AG09319 (cell line): ENCODE data around the gene CAPN12.
"Not testable (repeated sequence)": the region's sequence is repeated elsewhere in the genome, so short reads cannot be mapped to it uniquely, and the experiment has no call there.

Experiments used
- DNase-seq: peaks from one replicate; pipeline ENCODE4 v3.0.0-alpha.2; 2010; ENCODE audit warnings: low read depth; ENCODE audit errors: extremely low read depth
- TF ChIP-seq, protein P1 (sequence below): IDR thresholded peaks from 2 replicates; pipeline ENCODE4 v1.5.1; 2011; ENCODE audit warnings: low read depth, mild to moderate bottlenecking, inconsistent platforms, low read length, moderate library complexity

Gene CAPN12

DNA sequence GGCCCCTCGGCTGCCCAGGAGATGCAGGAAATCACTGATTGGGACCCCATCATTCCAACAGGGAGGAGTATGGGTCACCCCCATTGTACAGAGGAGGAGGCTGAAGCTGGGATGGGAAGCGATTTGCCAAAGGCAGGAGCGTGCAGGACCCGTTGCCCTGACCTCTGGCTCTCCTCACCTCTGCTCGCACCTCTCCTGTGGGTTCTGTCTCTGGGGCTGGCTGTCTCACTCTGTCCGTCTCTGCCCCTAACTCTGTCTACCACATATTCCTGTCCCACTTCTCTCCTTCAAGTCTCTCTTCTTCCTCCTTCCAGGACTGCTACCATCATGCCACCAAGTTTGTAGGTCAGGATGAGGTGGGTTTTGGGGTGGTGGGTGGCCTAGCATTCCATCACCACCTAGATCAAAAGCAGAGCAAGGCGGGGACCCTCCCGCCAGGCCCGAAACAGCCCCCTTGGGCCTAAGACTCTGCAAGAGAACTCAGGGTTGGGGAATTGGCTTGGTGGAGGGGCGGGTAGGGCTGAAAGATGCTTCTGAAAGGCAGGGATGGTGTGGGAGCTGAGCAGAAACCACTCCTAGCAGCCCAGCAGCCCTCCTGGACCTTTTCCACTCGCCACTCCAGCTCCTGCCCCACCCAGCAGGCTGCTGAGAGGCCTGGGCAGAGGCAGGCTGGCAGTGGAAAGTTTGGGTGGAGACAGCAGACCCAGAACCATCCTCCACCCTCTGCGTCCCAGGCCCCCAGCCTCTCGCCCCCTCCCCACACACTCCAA is 30.1 kb upstream of the CAPN12 start:
- DNase-seq = no peak
- TF ChIP-seq, protein P1, sequence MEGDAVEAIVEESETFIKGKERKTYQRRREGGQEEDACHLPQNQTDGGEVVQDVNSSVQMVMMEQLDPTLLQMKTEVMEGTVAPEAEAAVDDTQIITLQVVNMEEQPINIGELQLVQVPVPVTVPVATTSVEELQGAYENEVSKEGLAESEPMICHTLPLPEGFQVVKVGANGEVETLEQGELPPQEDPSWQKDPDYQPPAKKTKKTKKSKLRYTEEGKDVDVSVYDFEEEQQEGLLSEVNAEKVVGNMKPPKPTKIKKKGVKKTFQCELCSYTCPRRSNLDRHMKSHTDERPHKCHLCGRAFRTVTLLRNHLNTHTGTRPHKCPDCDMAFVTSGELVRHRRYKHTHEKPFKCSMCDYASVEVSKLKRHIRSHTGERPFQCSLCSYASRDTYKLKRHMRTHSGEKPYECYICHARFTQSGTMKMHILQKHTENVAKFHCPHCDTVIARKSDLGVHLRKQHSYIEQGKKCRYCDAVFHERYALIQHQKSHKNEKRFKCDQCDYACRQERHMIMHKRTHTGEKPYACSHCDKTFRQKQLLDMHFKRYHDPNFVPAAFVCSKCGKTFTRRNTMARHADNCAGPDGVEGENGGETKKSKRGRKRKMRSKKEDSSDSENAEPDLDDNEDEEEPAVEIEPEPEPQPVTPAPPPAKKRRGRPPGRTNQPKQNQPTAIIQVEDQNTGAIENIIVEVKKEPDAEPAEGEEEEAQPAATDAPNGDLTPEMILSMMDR = no peak

DNA sequence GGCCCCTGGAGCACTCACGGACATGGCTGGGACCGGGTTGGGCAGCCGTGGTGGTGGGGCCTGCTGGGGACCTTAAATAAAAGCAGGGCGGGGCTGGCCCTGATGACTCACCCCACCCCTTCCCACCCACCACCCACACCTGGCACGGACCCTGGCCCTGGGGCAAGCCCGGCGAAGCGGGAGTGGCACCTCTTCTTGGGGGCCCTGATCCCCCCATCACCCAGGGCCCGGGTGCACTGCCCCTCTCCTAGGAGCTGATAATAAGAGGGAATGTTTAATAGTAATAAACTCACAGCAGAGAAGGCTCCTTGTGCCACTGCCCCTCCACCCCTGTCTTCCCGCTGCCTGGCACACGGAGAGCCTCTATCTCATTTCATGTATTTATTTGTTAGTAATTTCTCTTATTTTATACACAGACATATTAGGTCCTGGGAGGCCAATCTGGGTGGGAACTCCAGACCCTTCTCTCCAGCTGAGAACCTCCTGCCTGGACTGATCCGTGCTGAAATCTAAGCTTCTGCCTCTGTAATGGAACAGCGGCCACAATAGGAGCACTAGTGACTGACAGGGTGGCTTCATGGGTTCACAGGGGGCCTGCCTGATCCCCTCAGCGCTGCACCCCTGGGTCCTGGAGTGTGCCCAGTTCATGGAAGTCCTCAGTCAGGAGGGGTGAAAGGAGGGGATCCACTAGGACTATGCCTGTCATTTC is 29.3 kb upstream of the CAPN12 start, which contains the start of gene LGALS7:
TSS of gene LGALS7 (minus strand) at position 49 of the 709 bp plus-strand sequence. CDS start at position 24, 25 bp downstream.
- DNase-seq = no peak
- TF ChIP-seq, protein P1 = no peak

DNA sequence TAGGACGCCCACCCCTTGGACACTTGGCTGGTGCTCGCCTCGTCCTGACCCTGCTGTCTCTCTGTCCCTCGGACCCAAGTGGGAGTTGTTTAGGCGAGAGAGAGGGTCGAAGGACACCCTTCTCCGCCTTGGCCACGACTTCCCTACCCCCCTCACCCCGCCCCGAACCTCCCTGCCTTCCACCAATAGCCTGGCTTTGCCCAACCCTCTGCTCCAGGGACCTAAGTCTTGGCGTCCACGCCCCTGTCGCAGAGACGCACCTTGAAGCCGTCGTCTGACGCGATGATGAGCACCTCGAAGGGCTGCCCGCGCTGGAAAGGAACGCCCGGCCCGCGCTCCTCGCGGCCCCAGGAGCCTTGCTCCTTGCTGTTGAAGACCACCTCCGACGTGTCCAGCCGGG is 27.3 kb upstream of the CAPN12 start:
- not testable (repeated sequence) for DNase-seq

DNA sequence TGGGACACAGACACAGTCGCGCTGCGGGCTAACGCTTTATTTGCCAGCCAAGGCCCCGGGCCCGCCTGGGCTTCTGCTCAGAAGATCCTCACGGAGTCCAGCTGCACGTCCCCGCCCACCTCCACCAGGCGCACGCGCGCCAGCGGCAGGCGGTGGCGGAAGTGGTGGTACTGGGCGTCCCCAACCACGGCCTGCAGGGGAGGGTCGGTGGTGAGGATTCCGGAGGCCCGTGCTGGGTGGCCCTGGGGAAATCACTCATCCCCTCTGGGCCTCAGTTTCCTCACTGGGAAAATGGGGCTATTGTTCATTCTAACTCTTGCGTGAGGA is 26.6 kb upstream of the CAPN12 start:
- not testable (repeated sequence) for DNase-seq

DNA sequence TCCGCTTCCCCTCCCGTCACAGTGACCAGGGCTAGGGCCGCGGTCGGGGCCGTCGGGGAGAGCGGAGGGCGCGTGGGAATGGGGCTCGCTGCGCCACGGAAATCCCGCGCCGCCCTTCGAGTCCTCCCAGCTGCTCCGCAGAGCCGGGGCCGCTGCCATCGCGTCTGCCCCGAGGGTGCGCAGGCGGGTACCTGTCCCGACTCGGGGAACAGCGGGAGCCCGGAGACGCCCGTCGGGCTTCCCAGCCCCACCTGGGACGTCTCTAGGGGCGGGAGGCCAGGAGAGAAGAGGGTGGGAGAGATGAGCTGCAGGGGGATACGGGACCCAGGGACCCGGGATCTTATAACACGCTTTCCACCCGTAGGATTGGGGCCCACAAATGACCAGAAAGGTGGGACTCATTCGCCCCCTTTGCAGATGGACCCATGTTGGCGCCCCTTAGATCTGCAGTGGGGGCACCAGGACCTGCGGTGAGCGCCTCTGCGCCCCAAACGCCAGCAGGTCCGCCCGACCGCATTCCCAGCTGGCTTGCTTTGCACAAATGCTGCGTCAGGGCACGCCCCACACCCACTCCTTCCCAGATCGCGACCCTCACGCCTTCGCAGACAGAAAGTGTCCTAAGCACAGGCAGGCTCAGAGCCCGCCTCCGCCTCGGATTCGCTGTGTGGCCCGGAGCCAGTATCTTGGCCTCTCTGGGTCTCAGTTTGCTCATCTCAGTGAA is 26.1 kb upstream of the CAPN12 start:
- DNase-seq = not testable (repeated sequence)

DNA sequence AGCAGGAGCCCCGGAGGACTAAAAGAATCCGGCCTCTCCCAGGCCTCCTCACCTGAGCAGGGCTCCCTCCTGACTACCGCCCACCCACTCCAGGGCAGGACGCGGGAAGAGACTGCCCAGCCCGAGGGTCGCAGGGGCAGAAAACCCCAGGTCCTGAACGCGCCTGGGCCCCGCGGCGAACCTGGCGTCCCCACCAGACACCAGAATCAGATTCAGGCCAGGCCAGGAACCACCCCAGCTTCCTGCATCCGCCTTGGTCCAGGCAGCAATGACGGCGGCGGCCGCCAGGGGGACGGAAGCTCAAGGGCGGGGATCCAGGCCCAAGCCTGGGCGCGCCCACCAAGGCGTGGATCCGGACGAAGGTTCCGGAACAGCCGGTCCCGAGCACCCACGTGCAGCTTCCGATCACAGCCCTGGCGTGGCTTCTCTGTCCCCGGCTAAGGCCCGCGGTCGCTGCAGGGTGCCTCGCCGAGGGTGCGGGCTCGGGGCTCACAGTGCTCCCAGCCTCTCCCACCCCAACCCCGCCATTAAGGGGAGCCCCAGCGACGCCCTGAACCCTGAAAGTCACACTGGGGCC is 25.4 kb upstream of the CAPN12 start:
- TF ChIP-seq, protein P1 = peak; percentile 77
- peak; percentile 51 for DNase-seq

DNA sequence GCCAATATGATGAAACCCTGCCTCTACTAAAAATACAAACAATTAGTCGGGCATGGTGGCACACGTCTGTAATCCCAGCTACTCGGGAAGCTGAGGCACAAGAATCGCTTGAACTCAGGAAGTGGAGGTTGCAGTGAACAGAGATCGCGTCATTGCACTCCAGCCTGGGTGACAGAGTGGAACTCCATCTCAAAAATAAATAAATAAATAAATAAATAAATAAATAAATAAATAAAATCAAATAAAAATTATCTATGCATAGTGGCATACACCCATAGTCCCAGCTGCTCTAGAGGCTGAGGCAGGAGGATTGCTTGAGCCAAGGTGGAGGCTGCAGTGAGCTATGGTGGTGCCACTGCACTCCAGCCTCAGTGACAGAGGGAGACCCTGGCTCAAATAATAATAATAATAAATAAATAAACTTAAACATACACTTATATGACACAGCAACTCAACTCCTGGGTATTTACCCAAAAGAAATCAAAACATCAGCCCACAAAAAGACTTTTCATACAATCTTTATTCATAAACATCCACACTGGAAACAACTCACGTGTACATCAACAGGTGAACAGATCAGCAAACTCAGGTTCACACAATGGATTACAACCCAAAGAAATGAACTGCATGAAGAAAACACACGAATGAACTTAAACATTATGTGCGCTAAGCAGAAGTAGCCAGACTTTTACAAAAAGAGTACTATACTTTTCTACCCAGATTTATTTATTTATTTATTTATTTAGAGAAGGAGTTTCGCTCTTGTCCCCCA is 22.2 kb upstream of the CAPN12 start:
- DNase-seq = no peak
- TF ChIP-seq, protein P1 = no peak

DNA sequence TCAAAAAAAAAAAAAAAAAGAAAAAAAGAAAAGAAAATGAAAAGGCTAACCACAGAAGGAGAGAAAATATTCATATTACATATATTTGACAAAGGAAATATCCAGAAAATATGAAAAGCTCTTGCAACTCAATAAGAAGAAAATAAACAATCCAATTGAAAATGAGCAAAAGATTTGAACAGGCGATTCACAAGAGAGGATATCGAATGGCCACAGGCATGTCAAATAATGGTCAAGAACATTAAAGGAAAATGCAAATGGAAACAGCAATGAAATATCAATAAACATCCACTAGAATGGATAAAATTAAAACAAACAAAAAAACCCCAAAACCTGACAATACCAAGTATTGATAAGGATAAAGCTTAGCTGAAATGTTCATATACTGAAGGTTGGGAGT is 20.9 kb upstream of the CAPN12 start:
- TF ChIP-seq, protein P1 = no peak
- no peak for DNase-seq
